ENCODE data around the gene COX4I1.

COX4I1 gene

DNA sequence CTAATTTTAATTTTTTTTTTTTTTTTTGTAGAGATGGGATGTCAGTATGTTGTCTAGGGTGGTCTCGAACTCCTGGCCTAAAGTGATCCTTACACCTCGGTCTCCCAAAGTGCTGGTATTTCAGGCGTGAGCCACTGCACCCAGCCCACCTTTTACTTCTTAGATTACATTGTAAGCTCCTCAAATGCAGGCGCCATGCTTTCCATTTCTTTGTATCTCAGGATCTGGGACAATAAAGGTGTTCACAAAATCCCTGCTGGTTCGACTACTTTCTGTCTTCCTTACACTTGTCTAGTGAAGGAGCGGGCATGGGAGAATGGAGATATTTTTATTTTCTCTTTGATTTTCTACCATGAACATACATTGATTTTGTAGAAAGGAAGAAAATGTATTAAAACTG is 25.4 kb upstream of the COX4I1 start:
- no peaks in the 10 kb centered on the region for H3K27me3 ChIP-seq (ENCODE audit: control insufficient read depth, insufficient read depth, low read length)

GRCh38 chr16:85774811-85775210 is 24.7 kb upstream of the COX4I1 start:
- Histone ChIP-seq H3K36me3 (ENCODE audit: control insufficient read depth, insufficient read depth, low read length) (peaks cover 3% of the 10 kb centered on the region), H3K27me3 (ENCODE audit: control insufficient read depth, insufficient read depth, low read length) (no peaks in the 10 kb centered on the region), H3K4me3 (ENCODE audit: low read length) (no peak overlapping the region), H3K9me3 (ENCODE audit: control insufficient read depth, low read length) (no peaks in the 10 kb centered on the region), H3K4me1 (ENCODE audit: control insufficient read depth, insufficient read depth, low read length) (no peaks in the 10 kb centered on the region), H3K9ac (ENCODE audit: low read length) (no peak overlapping the region)

More for the DNA sequence above, 25.4 kb upstream of the COX4I1 start:
- Histone ChIP-seq H3K36me3 (ENCODE audit: control insufficient read depth, insufficient read depth, low read length) (no peaks in the 10 kb centered on the region), H3K4me3 (ENCODE audit: low read length) (no peak overlapping the region), H3K4me1 (ENCODE audit: control insufficient read depth, insufficient read depth, low read length) (no peaks in the 10 kb centered on the region), H3K9ac (ENCODE audit: low read length) (no peak overlapping the region), H3K9me3 (ENCODE audit: control insufficient read depth, low read length) (no peaks in the 10 kb centered on the region)

DNA sequence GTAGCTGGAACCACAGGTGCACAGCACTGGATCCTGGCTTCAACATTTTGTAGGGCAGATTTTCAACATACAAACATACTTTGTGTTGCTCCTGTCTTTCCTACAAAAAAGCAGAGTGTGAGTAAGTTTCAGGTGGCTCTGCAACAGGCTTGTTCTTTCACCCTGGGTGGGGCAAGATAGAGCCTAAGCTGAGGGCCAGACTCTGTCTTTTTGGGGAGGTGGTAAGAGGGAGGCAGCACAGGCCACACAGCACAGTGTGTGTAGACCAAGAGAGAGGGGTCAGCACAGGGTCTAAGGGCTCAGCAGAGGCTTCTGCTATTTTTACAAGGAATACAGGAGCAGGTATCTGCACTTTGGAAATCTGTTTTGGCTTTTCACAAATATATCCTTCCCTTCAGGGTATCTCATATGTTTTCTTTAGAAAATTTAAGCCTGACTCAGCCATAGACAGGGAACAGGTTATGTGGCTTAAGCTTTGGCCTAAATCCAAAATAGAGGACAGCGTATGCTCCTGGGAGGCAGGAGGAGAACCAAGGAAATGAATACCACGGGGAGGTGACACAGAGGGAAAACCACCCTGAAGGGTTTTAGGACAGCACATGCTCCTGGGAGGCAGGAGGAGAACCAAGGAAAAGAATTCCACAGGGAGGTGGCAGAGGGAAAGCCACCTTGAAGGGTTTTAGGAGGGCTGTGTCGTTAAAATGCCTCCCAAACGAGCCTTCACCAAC is 21.7 kb upstream of the COX4I1 start:
- no peaks in the 10 kb centered on the region for H3K27me3 ChIP-seq (ENCODE audit: control insufficient read depth, insufficient read depth, low read length)
- no peak overlapping the region for H3K4me3 ChIP-seq (ENCODE audit: low read length)
- peaks cover 8% of the 10 kb centered on the region for H3K4me1 ChIP-seq (ENCODE audit: control insufficient read depth, insufficient read depth, low read length)
- peaks cover 6% of the 10 kb centered on the region for H3K36me3 ChIP-seq (ENCODE audit: control insufficient read depth, insufficient read depth, low read length)
- H3K9ac ChIP-seq (ENCODE audit: low read length) = no peak overlapping the region
- H3K9me3 ChIP-seq (ENCODE audit: control insufficient read depth, low read length) = no peaks in the 10 kb centered on the region

- Histone ChIP-seq H3K27me3 (ENCODE audit: control insufficient read depth, insufficient read depth, low read length) (no peaks in the 10 kb centered on the region), H3K4me1 (ENCODE audit: control insufficient read depth, insufficient read depth, low read length) (peaks cover 8% of the 10 kb centered on the region), H3K4me3 (ENCODE audit: low read length) (no peak overlapping the region), H3K9me3 (ENCODE audit: control insufficient read depth, low read length) (no peaks in the 10 kb centered on the region), H3K9ac (ENCODE audit: low read length) (no peak overlapping the region), H3K36me3 (ENCODE audit: control insufficient read depth, insufficient read depth, low read length) (peaks cover 6% of the 10 kb centered on the region)
These were observed 20.6 kb upstream of the COX4I1 start for GRCh38 chr16:85778873-85779272.

GRCh38 chr16:85780281-85780680 is 19.2 kb upstream of the COX4I1 start:
- peaks cover 8% of the 10 kb centered on the region for H3K4me1 ChIP-seq (ENCODE audit: control insufficient read depth, insufficient read depth, low read length)
- no peak overlapping the region for H3K4me3 ChIP-seq (ENCODE audit: low read length)
- no peak overlapping the region for H3K9ac ChIP-seq (ENCODE audit: low read length)
- peaks cover 6% of the 10 kb centered on the region for H3K36me3 ChIP-seq (ENCODE audit: control insufficient read depth, insufficient read depth, low read length)
- no peaks in the 10 kb centered on the region for H3K27me3 ChIP-seq (ENCODE audit: control insufficient read depth, insufficient read depth, low read length)
- no peaks in the 10 kb centered on the region for H3K9me3 ChIP-seq (ENCODE audit: control insufficient read depth, low read length)

DNA sequence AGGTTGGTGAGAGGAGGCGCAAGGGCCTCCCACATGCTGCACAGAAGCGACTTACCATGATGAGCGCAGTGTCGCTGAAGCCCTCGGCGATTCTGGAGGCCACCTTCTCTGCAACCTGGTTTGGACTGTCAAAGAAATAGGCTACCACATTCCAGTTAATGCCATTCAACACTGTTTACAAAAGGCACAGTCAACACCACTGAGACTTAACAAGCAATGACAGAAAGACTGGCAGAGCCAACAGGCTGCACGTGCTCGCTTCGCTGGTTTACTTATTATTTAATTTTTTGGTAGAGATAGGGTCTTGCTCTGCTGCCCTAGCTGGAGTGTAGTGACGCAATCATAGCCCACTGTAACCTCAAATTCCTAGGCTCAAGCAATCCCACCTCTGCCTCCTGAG is 18.3 kb upstream of the COX4I1 start:
- Histone ChIP-seq H3K9ac (ENCODE audit: low read length) (no peak overlapping the region), H3K27me3 (ENCODE audit: control insufficient read depth, insufficient read depth, low read length) (no peaks in the 10 kb centered on the region), H3K36me3 (ENCODE audit: control insufficient read depth, insufficient read depth, low read length) (peaks cover 6% of the 10 kb centered on the region), H3K9me3 (ENCODE audit: control insufficient read depth, low read length) (no peaks in the 10 kb centered on the region), H3K4me1 (ENCODE audit: control insufficient read depth, insufficient read depth, low read length) (peaks cover 8% of the 10 kb centered on the region), H3K4me3 (ENCODE audit: low read length) (no peak overlapping the region)

GRCh38 chr16:85781695-85782370 is 17.7 kb upstream of the COX4I1 start:
- Histone ChIP-seq H3K4me1 (ENCODE audit: control insufficient read depth, insufficient read depth, low read length) (peaks cover 8% of the 10 kb centered on the region), H3K27me3 (ENCODE audit: control insufficient read depth, insufficient read depth, low read length) (no peaks in the 10 kb centered on the region), H3K9me3 (ENCODE audit: control insufficient read depth, low read length) (no peaks in the 10 kb centered on the region), H3K4me3 (ENCODE audit: low read length) (no peak overlapping the region), H3K9ac (ENCODE audit: low read length) (no peak overlapping the region), H3K36me3 (ENCODE audit: control insufficient read depth, insufficient read depth, low read length) (peaks cover 6% of the 10 kb centered on the region)

GRCh38 chr16:85782451-85782850 is 17.0 kb upstream of the COX4I1 start:
- Histone ChIP-seq H3K9ac (ENCODE audit: low read length) (no peak overlapping the region), H3K4me3 (ENCODE audit: low read length) (no peak overlapping the region), H3K27me3 (ENCODE audit: control insufficient read depth, insufficient read depth, low read length) (no peaks in the 10 kb centered on the region), H3K36me3 (ENCODE audit: control insufficient read depth, insufficient read depth, low read length) (peaks cover 12% of the 10 kb centered on the region), H3K9me3 (ENCODE audit: control insufficient read depth, low read length) (no peaks in the 10 kb centered on the region), H3K4me1 (ENCODE audit: control insufficient read depth, insufficient read depth, low read length) (peaks cover 8% of the 10 kb centered on the region)

DNA sequence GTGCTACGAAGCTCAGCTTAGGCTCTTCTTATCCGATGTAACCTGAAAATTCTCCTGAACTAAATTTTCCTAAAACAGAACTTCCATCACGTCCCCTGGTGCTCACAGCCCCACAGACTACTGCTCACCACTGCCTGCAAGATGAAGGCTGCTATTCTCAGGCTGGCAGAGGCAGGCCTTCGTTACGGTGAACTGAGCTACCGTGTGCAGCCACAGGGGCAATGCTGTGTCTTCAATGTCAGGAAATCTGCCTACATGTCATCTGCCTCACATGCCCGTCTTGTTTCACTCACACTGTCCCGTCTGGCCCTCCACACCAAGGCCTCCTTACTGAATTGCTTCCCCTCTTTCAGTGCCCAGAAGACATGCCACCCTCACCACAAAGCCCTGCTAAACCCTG is 16.1 kb upstream of the COX4I1 start:
- H3K9ac ChIP-seq (ENCODE audit: low read length) = no peak overlapping the region
- H3K4me1 ChIP-seq (ENCODE audit: control insufficient read depth, insufficient read depth, low read length) = peaks cover 8% of the 10 kb centered on the region
- H3K27me3 ChIP-seq (ENCODE audit: control insufficient read depth, insufficient read depth, low read length) = no peaks in the 10 kb centered on the region
- H3K4me3 ChIP-seq (ENCODE audit: low read length) = no peak overlapping the region
- H3K9me3 ChIP-seq (ENCODE audit: control insufficient read depth, low read length) = no peaks in the 10 kb centered on the region
- peaks cover 14% of the 10 kb centered on the region for H3K36me3 ChIP-seq (ENCODE audit: control insufficient read depth, insufficient read depth, low read length)

DNA sequence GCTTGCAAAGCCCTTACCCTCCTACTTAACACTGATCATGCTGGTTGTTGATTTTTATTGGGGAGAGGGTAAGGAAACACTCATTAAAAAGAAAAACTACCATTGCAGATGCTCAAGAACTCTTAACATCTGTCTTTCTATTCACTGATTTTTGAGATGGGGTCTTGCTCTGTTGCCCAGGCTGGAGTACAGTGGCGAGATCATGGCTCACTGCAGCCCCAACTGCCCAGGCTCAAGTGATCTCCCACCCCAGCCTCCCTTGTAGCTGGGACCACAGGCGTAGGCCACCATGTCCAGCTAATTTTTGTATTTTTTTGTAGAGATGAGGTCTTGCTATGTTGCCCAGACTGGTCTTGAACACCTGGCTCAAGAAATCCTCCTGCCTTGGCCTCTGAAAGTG is 14.7 kb upstream of the COX4I1 start:
- H3K36me3 ChIP-seq (ENCODE audit: control insufficient read depth, insufficient read depth, low read length) = peaks cover 11% of the 10 kb centered on the region
- H3K4me1 ChIP-seq (ENCODE audit: control insufficient read depth, insufficient read depth, low read length) = peaks cover 8% of the 10 kb centered on the region
- H3K27me3 ChIP-seq (ENCODE audit: control insufficient read depth, insufficient read depth, low read length) = no peaks in the 10 kb centered on the region
- H3K9ac ChIP-seq (ENCODE audit: low read length) = no peak overlapping the region
- no peak overlapping the region for H3K4me3 ChIP-seq (ENCODE audit: low read length)
- H3K9me3 ChIP-seq (ENCODE audit: control insufficient read depth, low read length) = no peaks in the 10 kb centered on the region

DNA sequence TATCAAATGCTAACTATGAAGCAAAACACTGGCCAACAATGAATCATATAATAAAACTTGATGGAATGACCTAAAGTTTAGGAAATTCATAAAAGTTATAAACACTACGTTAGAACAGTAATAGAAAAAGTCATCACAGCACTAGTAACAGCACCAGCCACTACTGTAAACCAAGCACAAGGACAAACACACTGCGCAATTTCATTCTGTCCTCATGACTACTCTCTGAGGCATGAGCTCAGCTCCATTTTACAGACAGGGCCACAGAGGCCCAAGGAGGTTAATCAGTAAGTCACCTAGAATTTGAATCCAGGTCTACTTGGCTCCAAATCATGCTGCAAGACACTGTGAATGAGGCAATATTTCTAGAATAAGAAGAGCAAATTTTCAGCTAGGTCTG is 13.6 kb upstream of the COX4I1 start:
- no peak overlapping the region for H3K4me3 ChIP-seq (ENCODE audit: low read length)
- H3K9me3 ChIP-seq (ENCODE audit: control insufficient read depth, low read length) = no peaks in the 10 kb centered on the region
- peaks cover 8% of the 10 kb centered on the region for H3K36me3 ChIP-seq (ENCODE audit: control insufficient read depth, insufficient read depth, low read length)
- no peak overlapping the region for H3K9ac ChIP-seq (ENCODE audit: low read length)
- no peaks in the 10 kb centered on the region for H3K27me3 ChIP-seq (ENCODE audit: control insufficient read depth, insufficient read depth, low read length)
- peaks cover 8% of the 10 kb centered on the region for H3K4me1 ChIP-seq (ENCODE audit: control insufficient read depth, insufficient read depth, low read length)

GRCh38 chr16:85788819-85789218 is 10.7 kb upstream of the COX4I1 start:
- Histone ChIP-seq H3K4me3 (ENCODE audit: low read length) (no peak overlapping the region), H3K9me3 (ENCODE audit: control insufficient read depth, low read length) (no peaks in the 10 kb centered on the region), H3K36me3 (ENCODE audit: control insufficient read depth, insufficient read depth, low read length) (peaks cover 8% of the 10 kb centered on the region), H3K9ac (ENCODE audit: low read length) (no peak overlapping the region), H3K4me1 (ENCODE audit: control insufficient read depth, insufficient read depth, low read length) (no peaks in the 10 kb centered on the region), H3K27me3 (ENCODE audit: control insufficient read depth, insufficient read depth, low read length) (no peaks in the 10 kb centered on the region)

Measured in mucosa of stomach (tissue), 1 donor.